Measurements from ENCODE around the gene CLEC2L. TPM values are rescaled to one million over a fixed set of nuclear protein-coding genes. Genes with fewer than 3 reads are reported as not detected.

Gene CLEC2L
- polyA plus RNA-seq, 1 experiment = not detected

GRCh38 chr7:139575338-139575680 lies 51.8 kb downstream of the CLEC2L start:
- ChIA-PET CTCF (no interaction called here), POLR2A (no interaction called here)
- H3K36me3 ChIP-seq (ENCODE audit: control insufficient read depth, insufficient read depth, low read length) = peaks cover 6% of the 10 kb centered on the region

GRCh38 chr7:139576179-139576973 lies 52.9 kb downstream of the CLEC2L start:
- Histone ChIP-seq H3K27me3 (ENCODE audit: control insufficient read depth, insufficient read depth, low read length) (no peaks in the 10 kb centered on the region), H3K36me3 (ENCODE audit: control insufficient read depth, insufficient read depth, low read length) (peaks cover 7% of the 10 kb centered on the region), H3K4me3 (ENCODE audit: low read depth, low read length) (no peak overlapping the region)
- CTCF ChIA-PET = no interaction called here
- POLR2A ChIA-PET = no interaction called here
- DNase-seq (ENCODE audit: low read depth) = no peak
- no peak for TF ChIP-seq CTCF (IDR thresholded peaks at IDR 0.05; ENCODE audit: insufficient read depth, low read depth, low read length)

More at GRCh38 chr7:139575338-139575680, 51.8 kb downstream of the CLEC2L start:
- no peak for DNase-seq (ENCODE audit: low read depth)
- no peak for TF ChIP-seq CTCF (IDR thresholded peaks at IDR 0.05; ENCODE audit: insufficient read depth, low read depth, low read length)
- Histone ChIP-seq H3K27me3 (ENCODE audit: control insufficient read depth, insufficient read depth, low read length) (no peaks in the 10 kb centered on the region), H3K4me3 (ENCODE audit: low read depth, low read length) (no peak overlapping the region)

- DNase-seq (ENCODE audit: low read depth) = no peak
- H3K4me3 ChIP-seq (ENCODE audit: low read depth, low read length) = no peak overlapping the region
- POLR2A ChIA-PET = no interaction called here
- no peaks in the 10 kb centered on the region for H3K27me3 ChIP-seq (ENCODE audit: control insufficient read depth, insufficient read depth, low read length)
- no peak for TF ChIP-seq CTCF (IDR thresholded peaks at IDR 0.05; ENCODE audit: insufficient read depth, low read depth, low read length)
- peaks cover 8% of the 10 kb centered on the region for H3K36me3 ChIP-seq (ENCODE audit: control insufficient read depth, insufficient read depth, low read length)
- CTCF ChIA-PET = interaction anchor here (0.8 to 1.5 kb wide), 2 partner anchors 77 to 146 kb away, joined by 3 to 6 read pairs; no protein-coding TSS in a partner anchor
Observed at GRCh38 chr7:139580435-139580834, 57.0 kb downstream of the CLEC2L start.

- CTCF ChIA-PET = interaction anchor here (1.4 kb wide), 1 partner anchor 82 kb away, joined by 3 read pairs; no protein-coding TSS in a partner anchor
- H3K27me3 ChIP-seq (ENCODE audit: control insufficient read depth, insufficient read depth, low read length) = no peaks in the 10 kb centered on the region
- no peak for TF ChIP-seq CTCF (IDR thresholded peaks at IDR 0.05; ENCODE audit: insufficient read depth, low read depth, low read length)
- no peak overlapping the region for H3K4me3 ChIP-seq (ENCODE audit: low read depth, low read length)
- DNase-seq (ENCODE audit: low read depth) = no peak
- POLR2A ChIA-PET = no interaction called here
- peaks cover 8% of the 10 kb centered on the region for H3K36me3 ChIP-seq (ENCODE audit: control insufficient read depth, insufficient read depth, low read length)
Observed at GRCh38 chr7:139582130-139582650, 58.7 kb downstream of the CLEC2L start.

GRCh38 chr7:139582671-139583155 lies 59.2 kb downstream of the CLEC2L start:
- POLR2A ChIA-PET = no interaction called here
- CTCF ChIA-PET = interaction anchor here (0.5 to 1.4 kb wide), 2 partner anchors 83 to 288 kb away, joined by 3 read pairs; no protein-coding TSS in a partner anchor
- no peak overlapping the region for H3K4me3 ChIP-seq (ENCODE audit: low read depth, low read length)
- H3K27me3 ChIP-seq (ENCODE audit: control insufficient read depth, insufficient read depth, low read length) = no peaks in the 10 kb centered on the region
- DNase-seq (ENCODE audit: low read depth) = no peak
- peaks cover 8% of the 10 kb centered on the region for H3K36me3 ChIP-seq (ENCODE audit: control insufficient read depth, insufficient read depth, low read length)
- TF ChIP-seq CTCF (IDR thresholded peaks at IDR 0.05; ENCODE audit: insufficient read depth, low read depth, low read length) = no peak

Data from BJ (cell line).